Measurements from ENCODE around the gene TXNDC11.
A peak's percentile ranks its signal among the peaks of the same experiment; 100 is the strongest.

Gene TXNDC11

GRCh38 chr16:11674818-11675560 lies 67.7 kb downstream of the TXNDC11 start:
- no peak for DNase-seq (ENCODE audit: low read depth)

DNA sequence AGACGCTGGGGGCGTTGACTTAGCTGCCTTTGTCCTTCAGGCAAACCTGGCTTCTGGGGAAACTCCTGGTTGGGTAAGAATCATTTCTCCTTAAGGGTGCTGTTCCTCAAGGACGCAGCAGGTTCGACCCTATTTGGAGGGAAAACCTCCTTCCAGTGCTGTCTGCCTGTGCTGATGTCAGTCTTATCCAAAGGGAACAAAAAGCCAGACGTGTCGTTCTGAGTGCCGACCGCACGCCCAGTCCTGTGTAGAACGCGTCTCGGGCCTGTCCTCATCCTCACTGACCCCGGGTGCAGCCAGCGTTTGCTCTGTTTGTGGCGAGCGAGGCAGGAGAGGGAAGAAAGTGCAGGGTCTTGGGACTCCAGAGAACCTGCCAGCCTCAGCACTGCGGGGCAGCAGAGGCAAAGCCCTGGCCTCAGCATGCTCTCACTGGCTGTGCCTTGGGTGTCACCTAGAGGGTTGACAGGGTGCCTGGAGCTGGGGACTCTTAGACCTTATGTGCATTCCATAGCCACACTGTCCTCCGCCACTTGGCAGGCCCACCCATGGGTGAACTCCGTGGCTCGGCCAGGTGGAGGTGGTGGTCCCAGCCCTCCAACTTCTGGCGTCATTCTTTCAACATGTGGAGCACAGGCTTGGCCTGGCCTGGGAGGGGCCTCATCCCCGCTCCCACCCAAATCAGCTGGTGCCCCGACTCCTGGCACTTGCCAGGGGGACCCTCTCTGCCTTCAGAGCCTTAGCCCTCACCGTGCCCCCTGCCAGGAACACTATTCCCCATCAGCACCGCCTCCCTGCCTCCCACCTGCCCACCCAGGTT lies 68.4 kb downstream of the TXNDC11 start:
- no peak for DNase-seq (ENCODE audit: low read depth)

GRCh38 chr16:11673091-11674000 lies 69.3 kb downstream of the TXNDC11 start:
- DNase-seq (ENCODE audit: low read depth) = no peak

DNA sequence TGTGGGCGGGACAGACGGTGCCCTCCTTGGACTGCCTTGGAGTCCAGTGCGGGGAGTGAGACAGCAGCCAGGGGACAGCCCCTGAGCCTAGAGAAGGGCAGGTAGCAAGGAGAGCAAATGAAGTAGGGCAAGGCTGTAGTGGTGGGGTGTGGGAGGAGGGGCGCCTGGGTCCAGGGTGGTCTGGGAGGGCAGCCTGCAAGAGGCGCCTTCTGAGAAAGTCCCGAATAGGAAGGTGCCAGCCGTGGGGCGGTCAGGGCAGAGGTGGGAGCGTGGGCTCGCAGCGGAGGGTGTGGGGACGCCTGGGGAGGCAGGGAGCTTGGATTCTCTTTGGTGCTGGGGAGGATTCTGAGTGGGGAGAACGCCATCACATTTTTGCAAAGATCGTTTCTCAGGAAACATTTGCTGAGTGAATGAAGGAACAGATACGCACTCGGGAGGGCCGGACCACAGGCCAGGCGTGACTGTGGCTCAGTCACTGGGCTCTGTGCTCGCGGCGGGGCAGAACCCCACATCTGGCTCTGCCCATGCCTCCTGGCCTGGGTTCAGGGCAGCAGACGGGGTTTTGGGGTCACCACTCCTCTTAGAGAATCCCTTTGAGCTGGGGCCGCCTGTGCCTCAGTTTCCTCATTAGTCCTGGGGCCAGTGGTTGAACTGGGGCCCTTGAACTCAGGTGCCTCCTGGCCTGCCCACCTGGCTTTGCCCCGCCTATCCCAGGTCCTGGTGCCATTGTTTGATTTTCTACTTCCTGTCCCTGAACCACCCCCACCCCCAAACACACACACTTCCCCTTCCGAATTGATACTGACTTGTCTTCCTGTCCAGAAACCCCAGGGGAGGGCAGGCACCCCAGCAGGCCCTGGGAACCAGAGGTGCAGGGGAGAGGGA lies 70.2 kb downstream of the TXNDC11 start:
- DNase-seq (ENCODE audit: low read depth) = no peak

DNA sequence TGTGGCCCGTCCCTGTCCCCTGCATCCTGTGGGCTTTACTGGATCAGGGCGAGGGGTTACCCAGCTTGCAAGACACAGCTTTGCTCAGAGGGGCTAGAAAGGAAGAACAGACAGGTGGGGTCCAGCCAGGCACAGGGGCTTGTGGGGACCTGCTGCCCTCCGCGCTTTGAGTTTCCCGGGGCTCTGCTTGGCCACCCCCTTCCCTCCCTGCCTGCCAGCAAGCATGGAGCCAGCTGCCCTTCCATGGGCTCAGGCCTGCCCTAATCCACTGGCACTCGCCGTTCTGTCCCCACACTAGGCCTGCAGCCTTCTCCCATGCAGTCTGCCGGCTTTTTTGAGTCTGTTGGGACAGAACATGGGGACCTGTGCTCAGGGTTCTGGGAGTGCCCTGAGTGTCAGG lies 71.0 kb downstream of the TXNDC11 start:
- DNase-seq (ENCODE audit: low read depth) = no peak

DNA sequence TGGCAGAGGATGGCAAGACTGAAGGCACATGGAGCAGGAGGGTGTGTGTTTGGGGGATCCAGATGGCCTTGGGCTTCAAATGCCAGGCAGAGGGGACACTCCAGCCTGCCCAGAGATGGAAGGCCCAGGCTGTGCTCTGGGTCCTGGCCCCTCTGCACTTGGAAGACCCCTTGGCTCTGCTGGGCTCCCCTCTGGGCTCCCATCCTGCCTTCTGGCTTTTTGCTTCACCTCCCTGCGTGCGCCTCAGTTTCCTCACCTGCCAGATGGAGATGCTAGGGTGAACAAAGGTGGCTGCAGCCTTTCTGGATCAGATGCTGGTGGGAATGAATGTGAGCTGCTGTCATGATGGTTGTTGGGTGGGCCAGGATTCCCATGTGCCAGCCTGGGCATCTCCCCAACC lies 71.4 kb downstream of the TXNDC11 start:
- DNase-seq (ENCODE audit: low read depth) = no peak

- no peak for DNase-seq (ENCODE audit: low read depth)
Observed at GRCh38 chr16:11670171-11671131, 72.2 kb downstream of the TXNDC11 start.

DNA sequence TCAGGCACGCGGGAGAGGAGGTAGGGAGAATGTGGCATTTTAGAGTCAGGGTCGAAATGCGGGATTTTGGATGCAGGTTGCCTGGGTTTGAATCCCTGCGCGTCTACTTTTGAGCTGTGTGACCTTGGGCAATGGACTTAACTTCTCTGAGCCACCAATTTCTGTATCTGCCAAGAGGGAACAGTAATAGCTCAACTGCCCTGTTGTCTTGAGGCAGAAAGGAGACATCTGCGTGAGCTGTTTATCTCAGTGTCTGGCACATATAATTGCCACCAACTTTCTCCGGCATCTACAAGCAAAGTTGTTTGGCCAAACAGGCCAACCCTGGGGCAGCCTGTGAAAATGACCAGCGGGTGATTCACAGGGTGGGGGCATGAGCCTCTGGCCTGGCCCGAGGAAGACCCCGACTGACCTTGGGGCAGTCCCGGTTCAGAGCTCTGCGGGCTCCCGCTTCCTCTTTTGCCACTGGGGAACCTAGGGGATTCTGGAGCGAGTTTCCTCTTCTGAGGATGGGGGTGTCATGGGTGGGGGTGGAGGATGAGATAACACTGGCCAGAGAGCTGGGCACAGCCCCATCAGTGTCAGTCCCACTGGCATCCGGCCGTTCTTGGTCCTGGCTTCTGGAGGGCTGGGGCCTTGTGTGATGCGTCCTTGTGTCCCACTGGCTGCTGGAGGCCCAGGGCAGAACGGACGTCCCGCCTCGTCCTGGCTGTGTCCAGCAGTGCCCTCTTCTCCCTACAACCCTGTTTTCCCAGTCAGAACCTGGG lies 73.1 kb downstream of the TXNDC11 start:
- DNase-seq (ENCODE audit: low read depth) = no peak

DNA sequence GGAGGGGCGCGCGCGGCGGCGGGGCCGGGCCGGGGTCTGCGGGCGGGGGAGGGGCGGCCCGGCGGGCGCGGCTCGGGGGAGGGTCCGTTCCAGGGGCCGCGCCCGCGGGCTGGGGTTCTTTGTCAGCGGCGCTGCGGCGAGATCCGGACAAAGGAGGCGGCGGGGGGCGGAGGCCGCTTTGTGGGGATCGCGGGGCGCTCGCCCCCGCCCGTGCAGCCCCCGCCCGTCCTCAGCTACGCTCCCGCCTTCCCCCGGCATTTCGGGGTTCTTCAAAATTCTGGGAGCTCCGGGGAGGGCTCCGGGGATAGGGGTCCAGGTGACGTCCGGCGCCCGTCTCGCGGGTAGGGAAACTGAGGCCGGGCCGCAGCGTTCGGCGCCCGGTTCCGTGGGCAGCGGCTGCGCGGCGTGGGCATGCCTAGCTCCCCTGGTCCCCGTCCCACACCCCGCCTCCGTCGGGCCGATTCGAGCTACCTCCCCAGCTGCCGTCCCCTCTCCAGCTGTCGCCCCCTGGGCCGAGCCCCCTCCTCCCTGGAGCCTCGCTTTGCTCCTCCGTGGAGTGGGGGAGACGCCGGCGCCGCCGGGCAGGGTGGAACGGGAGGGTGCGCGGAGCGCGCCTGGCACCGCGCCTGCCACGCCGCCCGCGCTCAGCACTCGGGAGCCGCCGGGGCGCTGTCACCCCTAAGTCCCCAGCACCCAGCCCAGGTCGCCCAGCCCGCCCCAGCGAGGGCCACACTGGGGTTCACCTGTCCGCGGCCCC lies 73.9 kb downstream of the TXNDC11 start:
- DNase-seq (ENCODE audit: low read depth) = no peak

DNA sequence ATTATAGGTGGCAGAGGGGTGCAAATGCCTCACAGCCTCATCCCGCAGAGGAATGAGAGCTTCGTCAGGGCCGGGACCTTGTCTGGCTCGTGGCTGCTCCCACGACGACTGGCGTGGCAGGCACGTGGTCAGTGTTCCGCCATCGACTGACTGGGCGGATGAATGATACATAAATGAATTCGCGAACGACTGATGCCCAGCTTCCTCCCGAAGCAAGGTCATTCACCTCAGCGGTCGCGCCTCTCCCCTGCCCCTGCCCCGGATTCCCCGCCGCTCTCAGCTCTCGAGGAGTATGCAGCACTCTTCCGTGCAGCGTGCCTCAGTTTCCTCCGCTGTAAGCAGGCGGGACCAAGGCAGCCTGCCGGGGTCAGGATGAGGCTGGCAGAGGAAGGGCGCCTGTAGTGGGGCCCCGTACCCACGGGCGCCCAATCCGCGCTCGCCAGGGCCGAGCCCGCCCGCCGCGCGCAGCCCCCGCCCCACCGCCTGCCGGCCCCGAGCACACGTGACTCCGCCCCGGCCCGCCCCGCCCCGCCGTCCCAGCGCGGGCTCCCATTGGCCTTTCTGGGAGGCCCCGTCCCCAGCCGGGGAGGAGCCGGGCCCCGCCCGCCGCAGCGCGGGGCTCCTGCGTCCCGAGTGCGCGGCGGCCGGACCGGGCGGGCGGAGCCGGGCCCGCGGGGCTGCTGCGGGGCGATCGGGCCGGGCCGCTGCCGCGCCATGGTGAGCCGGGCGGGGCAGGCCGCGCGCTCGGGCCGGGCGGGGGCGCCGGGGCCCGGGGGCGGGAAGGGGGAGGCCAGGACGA lies 74.6 kb downstream of the TXNDC11 start, which contains the start of gene SNN:
SNN (plus strand) TSS at position 632 of the 799 bp plus-strand sequence. CDS start 7,605 bp downstream, outside the sequence.
- peak; percentile 76 for DNase-seq (ENCODE audit: low read depth)

- no peak for DNase-seq (ENCODE audit: low read depth)
Observed at GRCh38 chr16:11667221-11667823, 75.3 kb downstream of the TXNDC11 start.

DNA sequence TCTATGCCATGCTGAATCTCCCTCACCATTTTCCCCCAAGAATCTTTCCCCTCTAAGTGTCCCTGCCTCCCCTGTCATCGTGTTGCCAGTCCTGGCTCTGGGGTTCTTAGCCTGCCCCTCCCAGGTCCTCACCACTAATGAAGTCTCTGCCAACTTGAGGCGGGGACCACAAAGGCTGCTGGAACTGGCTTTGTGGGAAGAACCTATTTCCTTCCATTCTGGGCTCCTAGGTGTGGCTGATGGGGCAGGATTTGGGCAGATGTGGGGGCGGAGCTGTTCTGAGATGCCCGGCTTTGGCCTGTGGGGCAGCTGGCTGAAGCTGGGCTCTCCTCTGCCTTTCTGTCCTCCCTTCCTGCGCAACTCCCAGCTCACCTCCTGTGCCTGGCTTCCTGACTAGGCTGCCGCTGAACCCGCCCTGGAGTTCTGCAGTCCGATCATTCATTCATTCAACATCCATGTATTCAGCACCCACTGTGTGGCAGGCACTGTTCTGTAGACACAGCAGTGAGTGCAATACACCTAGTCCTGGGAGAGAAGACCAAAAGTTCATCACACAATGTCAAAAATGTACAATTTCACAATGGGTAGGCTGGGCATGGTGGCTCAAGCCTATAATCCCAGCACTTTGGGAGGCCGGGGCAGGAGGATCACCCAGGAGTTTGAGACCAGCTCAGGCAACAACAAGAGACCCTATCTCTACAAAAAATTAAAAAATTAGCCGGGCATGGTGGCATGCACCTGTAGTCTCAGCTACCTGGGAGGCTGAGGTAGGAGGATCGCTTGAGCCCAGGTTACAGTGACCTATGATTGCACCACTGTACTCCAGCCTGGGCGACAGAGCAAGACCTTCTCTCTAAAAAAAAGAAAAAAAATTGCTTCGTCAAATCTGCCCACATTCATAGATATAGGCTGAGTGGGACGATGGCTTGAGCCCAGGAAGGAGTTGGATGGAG lies 76.3 kb downstream of the TXNDC11 start:
- no peak for DNase-seq (ENCODE audit: low read depth)

DNA sequence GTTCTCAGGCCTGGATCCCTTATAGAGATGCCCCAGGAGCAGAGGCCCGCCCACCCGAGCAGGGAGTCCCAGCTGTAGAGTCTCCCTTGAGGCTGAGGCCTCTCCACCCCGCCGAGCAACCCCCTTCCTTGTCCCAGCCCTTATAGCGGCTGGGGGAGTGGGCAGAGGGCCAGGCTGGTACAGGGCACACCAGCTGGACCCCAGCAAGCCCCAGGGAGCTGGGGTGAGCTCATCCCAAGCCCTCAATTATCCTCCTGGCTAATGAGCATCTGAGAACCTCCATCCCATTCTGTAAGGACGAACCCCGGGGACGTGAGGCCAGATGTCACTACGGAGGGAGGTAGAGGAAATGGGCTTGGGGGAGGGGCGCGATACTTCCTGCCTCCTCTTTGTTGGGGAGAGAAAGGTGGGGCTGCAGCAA lies 77.6 kb downstream of the TXNDC11 start:
- DNase-seq (ENCODE audit: low read depth) = no peak

- DNase-seq (ENCODE audit: low read depth) = no peak
Observed at GRCh38 chr16:11662582-11662981, 80.1 kb downstream of the TXNDC11 start.

DNA sequence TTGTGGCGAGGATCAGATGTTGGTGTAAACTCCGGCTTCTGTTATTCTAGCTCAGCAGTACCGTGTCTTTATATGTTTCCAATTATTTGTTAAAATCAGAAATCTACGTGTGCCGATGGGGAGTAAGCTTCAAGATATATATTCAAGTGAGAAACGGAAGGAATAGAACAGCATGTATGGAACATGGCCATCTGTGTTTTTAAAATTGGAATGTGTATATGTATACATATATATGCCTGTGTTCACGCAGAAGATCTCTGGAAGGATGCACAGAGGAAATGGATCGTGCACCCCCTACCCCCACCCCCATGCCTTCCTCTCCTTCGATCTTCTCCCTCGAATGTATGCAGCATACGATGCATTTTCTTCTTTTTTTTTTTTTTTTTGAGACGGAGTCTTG lies 82.1 kb downstream of the TXNDC11 start:
- DNase-seq (ENCODE audit: low read depth) = no peak
